Measurements from ENCODE around the gene KISS1. TPM values are rescaled to one million over a fixed set of nuclear protein-coding genes. Genes with fewer than 3 reads are reported as not detected.

KISS1 gene
- total and polyA plus RNA-seq, 2 of the 4 experiments (the other 2 are of a cell fraction) = 11.7 to 27.3 TPM

DNA sequence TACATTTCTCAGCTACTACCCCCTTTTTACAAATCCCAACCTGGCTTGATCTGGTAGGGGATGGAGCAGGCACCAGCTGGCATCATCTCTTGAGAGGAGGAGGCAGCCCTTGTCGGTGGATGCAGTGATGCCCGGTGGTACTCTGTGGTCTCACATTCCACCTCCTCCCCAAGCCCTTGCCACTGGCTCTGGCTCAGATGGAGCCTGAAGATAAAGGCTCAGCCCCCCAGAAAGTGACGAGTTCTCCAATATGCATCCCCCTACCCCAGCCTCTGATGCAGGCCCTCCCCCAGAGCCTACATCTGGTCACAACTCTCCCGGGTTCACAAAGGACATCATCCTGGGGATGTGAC lies 21.3 kb upstream of the KISS1 start:
- Histone ChIP-seq H3K4me2 (ENCODE audit: low read depth, low read length) (no peak overlapping the region), H3K9ac (ENCODE audit: low read depth, low read length) (no peak overlapping the region), H3K4ac (ENCODE audit: low read depth, low read length) (no peak overlapping the region), H2AK9ac (replicated peaks; ENCODE audit: low read depth, low read length, poor library complexity) (no peak overlapping the region), H3K27ac (ENCODE audit: insufficient read depth, low read length) (no peak overlapping the region), H2BK120ac (ENCODE audit: low read depth, low read length) (no peak overlapping the region), H4K91ac (ENCODE audit: insufficient read depth, low read depth, low read length) (no peak overlapping the region), H3K14ac (replicated peaks; ENCODE audit: low read depth, low read length) (no peak overlapping the region), H3K79me1 (ENCODE audit: low read depth in 1 of 2, low read length in 2 of 2) (no peaks in the 10 kb centered on the region), H4K20me1 (ENCODE audit: insufficient read depth, low read length) (no peaks in the 10 kb centered on the region), H3K27me3 (ENCODE audit: control insufficient read depth, insufficient read depth, low read length) (no peaks in the 10 kb centered on the region), H3K36me3 (ENCODE audit: control insufficient read depth, insufficient read depth, low read length) (peaks cover 15% of the 10 kb centered on the region; the same call in 1 of the 2 replicates), H3K4me1 (ENCODE audit: control insufficient read depth, insufficient read depth, low read length) (peaks cover 3% of the 10 kb centered on the region; the same call in 1 of the 2 replicates), H3K9me3 (ENCODE audit: control insufficient read depth, insufficient read depth, low read length) (no peaks in the 10 kb centered on the region), H3K23ac (ENCODE audit: low read depth, low read length) (no peak overlapping the region), H2BK15ac (ENCODE audit: low read depth, low read length) (no peak overlapping the region), H2BK20ac (ENCODE audit: low read depth, low read length) (no peak overlapping the region), H3K4me3 (ENCODE audit: insufficient read depth, low read depth, low read length) (no peak overlapping the region), H4K5ac (ENCODE audit: low read depth, low read length) (no peak overlapping the region), H2AK5ac (ENCODE audit: low read depth, low read length) (no peak overlapping the region), H3K56ac (ENCODE audit: extremely low read depth, insufficient read depth, low read length) (no peak overlapping the region), H2BK5ac (ENCODE audit: low read depth, low read length, poor library complexity, severe bottlenecking) (no peak overlapping the region), H2AFZ (replicated peaks; ENCODE audit: low read length, poor library complexity) (no peak overlapping the region), H3K9me1 (ENCODE audit: insufficient read depth, low read length) (no peaks in the 10 kb centered on the region; the same call in 1 of the 2 replicates), H3K18ac (ENCODE audit: low read depth, low read length) (no peak overlapping the region), H4K8ac (ENCODE audit: low read depth in 2 of 2, low read length in 2 of 2) (no peak overlapping the region)
- TF ChIP-seq, protein P1, sequence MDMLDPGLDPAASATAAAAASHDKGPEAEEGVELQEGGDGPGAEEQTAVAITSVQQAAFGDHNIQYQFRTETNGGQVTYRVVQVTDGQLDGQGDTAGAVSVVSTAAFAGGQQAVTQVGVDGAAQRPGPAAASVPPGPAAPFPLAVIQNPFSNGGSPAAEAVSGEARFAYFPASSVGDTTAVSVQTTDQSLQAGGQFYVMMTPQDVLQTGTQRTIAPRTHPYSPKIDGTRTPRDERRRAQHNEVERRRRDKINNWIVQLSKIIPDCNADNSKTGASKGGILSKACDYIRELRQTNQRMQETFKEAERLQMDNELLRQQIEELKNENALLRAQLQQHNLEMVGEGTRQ (IDR thresholded peaks at IDR 0.05; ENCODE audit: low read depth, low read length) = no peak
- TF ChIP-seq CHD1 (IDR thresholded peaks at IDR 0.05; ENCODE audit: low read depth, low read length) = no peak
- no peak for TF ChIP-seq NFE2L2 (IDR thresholded peaks at IDR 0.05; ENCODE audit: low read depth, low read length)
- no peak for TF ChIP-seq MAZ (IDR thresholded peaks at IDR 0.05; ENCODE audit: borderline replicate concordance, low read depth, low read length)
- no peak for TF ChIP-seq RAD21 (IDR thresholded peaks at IDR 0.05; ENCODE audit: low read length)
- TF ChIP-seq SMC3 (IDR thresholded peaks at IDR 0.05; ENCODE audit: low read depth, low read length) = no peak
- TF ChIP-seq, protein P2, sequence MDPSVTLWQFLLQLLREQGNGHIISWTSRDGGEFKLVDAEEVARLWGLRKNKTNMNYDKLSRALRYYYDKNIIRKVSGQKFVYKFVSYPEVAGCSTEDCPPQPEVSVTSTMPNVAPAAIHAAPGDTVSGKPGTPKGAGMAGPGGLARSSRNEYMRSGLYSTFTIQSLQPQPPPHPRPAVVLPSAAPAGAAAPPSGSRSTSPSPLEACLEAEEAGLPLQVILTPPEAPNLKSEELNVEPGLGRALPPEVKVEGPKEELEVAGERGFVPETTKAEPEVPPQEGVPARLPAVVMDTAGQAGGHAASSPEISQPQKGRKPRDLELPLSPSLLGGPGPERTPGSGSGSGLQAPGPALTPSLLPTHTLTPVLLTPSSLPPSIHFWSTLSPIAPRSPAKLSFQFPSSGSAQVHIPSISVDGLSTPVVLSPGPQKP (IDR thresholded peaks at IDR 0.05; ENCODE audit: borderline replicate concordance, low read depth, low read length) = no peak
- TF ChIP-seq FOS (IDR thresholded peaks at IDR 0.05; ENCODE audit: low read depth, low read length) = no peak
- TF ChIP-seq, protein P3, sequence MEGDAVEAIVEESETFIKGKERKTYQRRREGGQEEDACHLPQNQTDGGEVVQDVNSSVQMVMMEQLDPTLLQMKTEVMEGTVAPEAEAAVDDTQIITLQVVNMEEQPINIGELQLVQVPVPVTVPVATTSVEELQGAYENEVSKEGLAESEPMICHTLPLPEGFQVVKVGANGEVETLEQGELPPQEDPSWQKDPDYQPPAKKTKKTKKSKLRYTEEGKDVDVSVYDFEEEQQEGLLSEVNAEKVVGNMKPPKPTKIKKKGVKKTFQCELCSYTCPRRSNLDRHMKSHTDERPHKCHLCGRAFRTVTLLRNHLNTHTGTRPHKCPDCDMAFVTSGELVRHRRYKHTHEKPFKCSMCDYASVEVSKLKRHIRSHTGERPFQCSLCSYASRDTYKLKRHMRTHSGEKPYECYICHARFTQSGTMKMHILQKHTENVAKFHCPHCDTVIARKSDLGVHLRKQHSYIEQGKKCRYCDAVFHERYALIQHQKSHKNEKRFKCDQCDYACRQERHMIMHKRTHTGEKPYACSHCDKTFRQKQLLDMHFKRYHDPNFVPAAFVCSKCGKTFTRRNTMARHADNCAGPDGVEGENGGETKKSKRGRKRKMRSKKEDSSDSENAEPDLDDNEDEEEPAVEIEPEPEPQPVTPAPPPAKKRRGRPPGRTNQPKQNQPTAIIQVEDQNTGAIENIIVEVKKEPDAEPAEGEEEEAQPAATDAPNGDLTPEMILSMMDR (conservative IDR thresholded peaks at IDR 0.05; ENCODE audit: low read depth, low read length) = no peak
- no peak for TF ChIP-seq MAFK (IDR thresholded peaks at IDR 0.05; ENCODE audit: low read depth, low read length)
- no peak for TF ChIP-seq CEBPB (IDR thresholded peaks at IDR 0.05; ENCODE audit: low read depth, low read length)
- TF ChIP-seq POLR2A (IDR thresholded peaks at IDR 0.05; ENCODE audit: low read depth, low read length) = no peak
- no peak for TF ChIP-seq MXI1 (IDR thresholded peaks at IDR 0.05; ENCODE audit: borderline replicate concordance, low read depth, low read length)
- TF ChIP-seq BHLHE40 (IDR thresholded peaks at IDR 0.05; ENCODE audit: low read depth, low read length) = no peak
- intact Hi-C loops (cut with micrococcal nuclease) = no loop called here
- no TSS peak for BruUV-seq (replicated peaks)
- dilution Hi-C loops (cut with HindIII; ENCODE audit: low sequenced_read_pairs, unreplicated experiment) = no loop called here
- in situ Hi-C loops (cut with MboI; ENCODE audit: low sequenced_read_pairs) = no loop called here
- 65% methylated on average over 2 of the region's 4 CpGs; no CpG with 5 or more reads in 1 of the 2 experiments for WGBS, 2 experiments (ENCODE audit: extremely low coverage in 2 of 2, insufficient read length in 1 of 2)
- ChIA-PET POLR2A (ENCODE audit: unreplicated experiment) (no interaction called here), CTCF (no interaction called here)
- ATAC-seq (ENCODE audit: low read depth) (no peak), DNase-seq (no peak)

Data from IMR-90 (cell line).